ENCODE results near the gene STK11.

The STK11 gene

GRCh38 chr19:1262623-1263123 lies 57.1 kb downstream of the STK11 start:
- peak overlapping the region; percentile 83 for H3K14ac ChIP-seq (ENCODE audit: low read length)
- H4K12ac ChIP-seq (ENCODE audit: low read depth, low read length), result no peak overlapping the region
- H3K9ac ChIP-seq (ENCODE audit: low read length), result no peak overlapping the region
- no peaks in the 10 kb centered on the region for H3K27me3 ChIP-seq (ENCODE audit: insufficient read depth, low read length)
- H4K91ac ChIP-seq (ENCODE audit: low read depth, low read length), result peak overlapping the region; percentile 89
- peaks cover 5% of the 10 kb centered on the region for H3K79me2 ChIP-seq (ENCODE audit: control insufficient read depth, insufficient read depth, low read length, poor library complexity)
- H3K4me1 ChIP-seq (ENCODE audit: control insufficient read depth in 1 of 2, insufficient read depth in 2 of 2, low read length in 2 of 2), result peaks cover 48 to 61% of the 10 kb centered on the region in 2 experiments
- no peak overlapping the region for H2AFZ ChIP-seq (ENCODE audit: insufficient read depth, low read length, poor library complexity)
- peak overlapping the region; percentile 69 for H3K4me2 ChIP-seq (ENCODE audit: low read length)
- peaks cover 41% of the 10 kb centered on the region for H3K79me1 ChIP-seq (ENCODE audit: low read length)
- peak overlapping the region; percentile 86 for H2BK12ac ChIP-seq (ENCODE audit: low read length)
- H4K8ac ChIP-seq (ENCODE audit: low read depth, low read length), result peak overlapping the region; percentile 83
- peak overlapping the region; percentile 47 for H3K18ac ChIP-seq (ENCODE audit: low read length)
- no peak for DNase-seq
- peak overlapping the region; percentile 7 for H3K4ac ChIP-seq (ENCODE audit: low read depth, low read length)
- no peaks in the 10 kb centered on the region for H3K9me3 ChIP-seq (ENCODE audit: insufficient read depth, low read depth, low read length)
- no peak overlapping the region for H3K4me3 ChIP-seq (ENCODE audit: low read depth, low read length)
- H3K36me3 ChIP-seq (ENCODE audit: control insufficient read depth in 1 of 2, insufficient read depth in 2 of 2, low read length in 2 of 2), result peaks cover 6 to 10% of the 10 kb centered on the region in 2 experiments
- no CpG with 5 or more reads among the region's 21 CpGs for WGBS (ENCODE audit: extremely low coverage, insufficient coverage, insufficient read length)
- H2BK5ac ChIP-seq (ENCODE audit: low read depth, low read length, poor library complexity), result peak overlapping the region; percentile 7
- no peak overlapping the region for H3K23ac ChIP-seq (ENCODE audit: low read length)
- H2BK120ac ChIP-seq (ENCODE audit: insufficient read depth, low read length, poor library complexity), result peak overlapping the region; percentile 65
- H3K27ac ChIP-seq (ENCODE audit: low read depth, low read length), result peak overlapping the region; percentile 22
- peak overlapping the region; percentile 33 for H2AK5ac ChIP-seq (ENCODE audit: low read length)

DNA sequence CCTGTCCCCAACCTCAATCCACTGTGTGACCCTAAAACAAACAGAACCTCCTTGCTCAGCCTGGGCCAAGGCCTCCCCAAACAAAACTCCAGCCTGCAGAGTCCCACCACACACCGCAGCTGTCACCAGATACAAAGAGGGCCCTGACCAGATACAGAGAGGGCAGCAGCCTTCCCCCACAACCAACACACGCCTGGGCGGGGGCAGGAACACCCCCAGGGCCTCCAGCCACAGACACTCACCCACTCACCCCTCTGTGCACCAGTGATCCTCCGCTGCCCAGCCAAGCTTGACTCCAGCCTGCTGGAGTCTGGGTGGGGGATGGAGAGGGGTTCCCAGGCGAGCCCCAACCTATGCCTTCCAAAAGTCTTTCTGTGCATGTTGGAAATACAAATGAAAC lies 57.6 kb downstream of the STK11 start:
- peak overlapping the region; percentile 61 for H2AK5ac ChIP-seq (ENCODE audit: low read length)
- H3K79me1 ChIP-seq (ENCODE audit: low read length), result peaks cover 41% of the 10 kb centered on the region
- no peak for DNase-seq
- no peak overlapping the region for H4K12ac ChIP-seq (ENCODE audit: low read depth, low read length)
- H3K4me1 ChIP-seq (ENCODE audit: control insufficient read depth in 1 of 2, insufficient read depth in 2 of 2, low read length in 2 of 2), result peaks cover 48 to 61% of the 10 kb centered on the region in 2 experiments
- peaks cover 5% of the 10 kb centered on the region for H3K79me2 ChIP-seq (ENCODE audit: control insufficient read depth, insufficient read depth, low read length, poor library complexity)
- H3K36me3 ChIP-seq (ENCODE audit: control insufficient read depth in 1 of 2, insufficient read depth in 2 of 2, low read length in 2 of 2), result peaks cover under 1 to 5% of the 10 kb centered on the region in 2 experiments
- no peak overlapping the region for H4K8ac ChIP-seq (ENCODE audit: low read depth, low read length)
- no peak overlapping the region for H3K4me2 ChIP-seq (ENCODE audit: low read length)
- H3K23ac ChIP-seq (ENCODE audit: low read length), result no peak overlapping the region
- H2BK120ac ChIP-seq (ENCODE audit: insufficient read depth, low read length, poor library complexity), result peak overlapping the region; percentile 65
- H4K91ac ChIP-seq (ENCODE audit: low read depth, low read length), result peak overlapping the region; percentile 89
- peak overlapping the region; percentile 7 for H2BK5ac ChIP-seq (ENCODE audit: low read depth, low read length, poor library complexity)
- H3K4ac ChIP-seq (ENCODE audit: low read depth, low read length), result peak overlapping the region; percentile 19
- no peak overlapping the region for H2AFZ ChIP-seq (ENCODE audit: insufficient read depth, low read length, poor library complexity)
- peak overlapping the region; percentile 22 for H3K27ac ChIP-seq (ENCODE audit: low read depth, low read length)
- no peaks in the 10 kb centered on the region for H3K9me3 ChIP-seq (ENCODE audit: insufficient read depth, low read depth, low read length)
- peak overlapping the region; percentile 52 for H2BK12ac ChIP-seq (ENCODE audit: low read length)
- WGBS (ENCODE audit: extremely low coverage, insufficient coverage, insufficient read length), result no CpG with 5 or more reads among the region's 5 CpGs
- H3K4me3 ChIP-seq (ENCODE audit: low read depth, low read length), result no peak overlapping the region
- H3K14ac ChIP-seq (ENCODE audit: low read length), result peak overlapping the region; percentile 45
- H3K27me3 ChIP-seq (ENCODE audit: insufficient read depth, low read length), result no peaks in the 10 kb centered on the region
- no peak overlapping the region for H3K9ac ChIP-seq (ENCODE audit: low read length)
- H3K18ac ChIP-seq (ENCODE audit: low read length), result no peak overlapping the region

- WGBS (ENCODE audit: extremely low coverage, insufficient coverage, insufficient read length), result no CpG with 5 or more reads among the region's 26 CpGs
- Histone ChIP-seq H3K4me2 (ENCODE audit: low read length) (peak overlapping the region; percentile 22), H3K4me1 (ENCODE audit: control insufficient read depth in 1 of 2, insufficient read depth in 2 of 2, low read length in 2 of 2) (peaks cover 49 to 60% of the 10 kb centered on the region in 2 experiments), H3K23ac (ENCODE audit: low read length) (no peak overlapping the region), H3K18ac (ENCODE audit: low read length) (peak overlapping the region; percentile 21), H3K4me3 (ENCODE audit: low read depth, low read length) (no peak overlapping the region), H4K12ac (ENCODE audit: low read depth, low read length) (no peak overlapping the region), H2BK12ac (ENCODE audit: low read length) (peak overlapping the region; percentile 71), H2AK5ac (ENCODE audit: low read length) (peak overlapping the region; percentile 16), H3K27ac (ENCODE audit: low read depth, low read length) (peak overlapping the region; percentile 43), H3K14ac (ENCODE audit: low read length) (peak overlapping the region; percentile 23), H3K9ac (ENCODE audit: low read length) (no peak overlapping the region), H2BK120ac (ENCODE audit: insufficient read depth, low read length, poor library complexity) (peak overlapping the region; percentile 20), H3K4ac (ENCODE audit: low read depth, low read length) (no peak overlapping the region), H2BK5ac (ENCODE audit: low read depth, low read length, poor library complexity) (peak overlapping the region; percentile 1), H4K8ac (ENCODE audit: low read depth, low read length) (peak overlapping the region; percentile 2), H3K79me2 (ENCODE audit: control insufficient read depth, insufficient read depth, low read length, poor library complexity) (peaks cover 13% of the 10 kb centered on the region), H2AFZ (ENCODE audit: insufficient read depth, low read length, poor library complexity) (no peak overlapping the region), H3K79me1 (ENCODE audit: low read length) (peaks cover 43% of the 10 kb centered on the region), H3K9me3 (ENCODE audit: insufficient read depth, low read depth, low read length) (no peaks in the 10 kb centered on the region), H3K36me3 (ENCODE audit: control insufficient read depth in 1 of 2, insufficient read depth in 2 of 2, low read length in 2 of 2) (no peaks in the 10 kb centered on the region), H3K27me3 (ENCODE audit: insufficient read depth, low read length) (no peaks in the 10 kb centered on the region), H4K91ac (ENCODE audit: low read depth, low read length) (peak overlapping the region; percentile 58)
- DNase-seq, result peak; percentile 86 to 92
These were observed 59.4 kb downstream of the STK11 start for GRCh38 chr19:1264801-1265614.

- Histone ChIP-seq H3K9me3 (ENCODE audit: insufficient read depth, low read depth, low read length) (no peaks in the 10 kb centered on the region), H4K12ac (ENCODE audit: low read depth, low read length) (peak overlapping the region; percentile 31), H3K4ac (ENCODE audit: low read depth, low read length) (peak overlapping the region; percentile 46), H3K79me1 (ENCODE audit: low read length) (peaks cover 42% of the 10 kb centered on the region), H4K8ac (ENCODE audit: low read depth, low read length) (peak overlapping the region; percentile 68), H3K36me3 (ENCODE audit: control insufficient read depth in 1 of 2, insufficient read depth in 2 of 2, low read length in 2 of 2) (peaks cover 0 to under 1% of the 10 kb centered on the region in 2 experiments), H2AFZ (ENCODE audit: insufficient read depth, low read length, poor library complexity) (peak overlapping the region; percentile 4), H3K23ac (ENCODE audit: low read length) (no peak overlapping the region), H2BK5ac (ENCODE audit: low read depth, low read length, poor library complexity) (peak overlapping the region; percentile 71), H3K4me3 (ENCODE audit: low read depth, low read length) (peak overlapping the region; percentile 31), H2AK5ac (ENCODE audit: low read length) (peak overlapping the region; percentile 87), H3K4me1 (ENCODE audit: control insufficient read depth in 1 of 2, insufficient read depth in 2 of 2, low read length in 2 of 2) (peaks cover 46 to 57% of the 10 kb centered on the region in 2 experiments), H3K9ac (ENCODE audit: low read length) (no peak overlapping the region), H3K27me3 (ENCODE audit: insufficient read depth, low read length) (no peaks in the 10 kb centered on the region), H3K4me2 (ENCODE audit: low read length) (peak overlapping the region; percentile 84), H4K91ac (ENCODE audit: low read depth, low read length) (peak overlapping the region; percentile 73), H3K79me2 (ENCODE audit: control insufficient read depth, insufficient read depth, low read length, poor library complexity) (peaks cover 15% of the 10 kb centered on the region), H2BK120ac (ENCODE audit: insufficient read depth, low read length, poor library complexity) (peak overlapping the region; percentile 28), H3K27ac (ENCODE audit: low read depth, low read length) (peak overlapping the region; percentile 81), H3K14ac (ENCODE audit: low read length) (peak overlapping the region; percentile 75), H3K18ac (ENCODE audit: low read length) (peak overlapping the region; percentile 85), H2BK12ac (ENCODE audit: low read length) (peak overlapping the region; percentile 92)
- peak; percentile 54 to 56 for DNase-seq
- no CpG with 5 or more reads among the region's 28 CpGs for WGBS (ENCODE audit: extremely low coverage, insufficient coverage, insufficient read length)
These were observed 60.1 kb downstream of the STK11 start for GRCh38 chr19:1265615-1266128.

Data from trophoblast cell (in vitro differentiated cells and primary cell).